HG02938 (cell line): ENCODE data around the gene TCIRG1.

Experiments
- ATAC-seq: cut with Tn5 transposase; IDR thresholded peaks from one replicate; pipeline ENCODE4 v1.9.1; 2021; ENCODE audit warnings: mild to moderate bottlenecking, moderate library complexity; ENCODE audit not compliant: unreplicated experiment

The TCIRG1 gene

GRCh38 chr11:68016904-68017817, 21.7 kb upstream of the TCIRG1 start:
- no peak for ATAC-seq

DNA sequence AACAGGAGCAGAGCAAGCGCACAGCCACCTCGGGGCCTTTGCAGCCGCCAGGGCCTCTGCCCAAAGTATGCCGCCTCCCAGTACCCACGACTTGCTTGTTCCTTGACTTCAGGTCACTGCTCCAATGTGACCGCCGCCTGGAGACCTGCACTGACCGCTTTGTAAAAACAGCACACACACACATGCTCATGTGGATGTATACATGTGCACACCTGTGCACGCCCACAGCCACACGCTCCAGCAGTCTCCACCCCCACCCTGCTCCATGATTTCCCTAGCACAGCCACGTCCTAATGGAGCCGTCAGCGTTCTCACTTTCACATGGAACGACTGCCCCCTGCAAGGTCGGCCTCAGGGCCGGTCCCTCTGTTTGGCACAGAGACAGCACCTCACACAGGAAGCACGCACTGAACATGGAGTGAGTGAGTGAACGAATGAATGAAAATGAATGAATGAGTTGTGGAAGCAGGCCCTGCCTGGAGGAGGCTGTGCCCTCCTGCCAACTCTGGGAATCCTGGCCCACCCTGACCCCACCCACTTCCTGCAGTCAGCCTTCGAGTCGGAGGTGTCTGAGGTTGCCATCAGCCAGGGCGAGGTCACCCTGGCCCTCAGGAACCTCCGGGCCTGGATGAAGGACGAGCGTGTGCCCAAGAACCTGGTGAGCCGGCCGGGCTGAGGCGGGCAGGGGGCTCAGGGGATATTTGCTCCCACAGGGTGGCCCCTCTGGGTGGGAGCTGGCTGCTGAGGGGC, 20.7 kb upstream of the TCIRG1 start:
- ATAC-seq, result no peak

GRCh38 chr11:68018730-68019190, 20.1 kb upstream of the TCIRG1 start:
- no peak for ATAC-seq

DNA sequence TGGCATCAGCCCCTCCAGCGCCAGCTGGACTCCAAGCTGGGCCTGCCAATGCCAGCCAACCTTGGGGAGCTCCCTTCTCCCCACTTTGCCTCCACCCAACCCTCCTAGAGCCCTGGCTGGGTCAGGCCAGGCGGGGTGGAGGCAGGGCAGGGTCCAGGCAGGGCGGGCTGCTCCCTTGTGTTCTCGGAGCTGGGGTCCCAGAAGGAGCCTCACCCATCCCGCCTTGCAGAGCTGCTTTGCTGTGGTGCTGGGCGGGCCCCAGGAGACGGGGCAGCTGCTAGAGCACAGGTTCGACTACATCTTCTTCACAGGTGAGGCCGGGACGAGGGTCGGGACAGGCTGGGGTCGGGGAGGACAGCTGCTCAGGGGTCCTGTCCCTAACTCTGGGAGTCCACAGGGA, 19.3 kb upstream of the TCIRG1 start:
- no peak for ATAC-seq

- no peak for ATAC-seq
These were observed 18.2 kb upstream of the TCIRG1 start for GRCh38 chr11:68020575-68020974.

- ATAC-seq, result no peak
These were observed 17.5 kb upstream of the TCIRG1 start for GRCh38 chr11:68021167-68021787.

- no peak for ATAC-seq
These were observed 16.3 kb upstream of the TCIRG1 start for GRCh38 chr11:68022531-68022930.

GRCh38 chr11:68024508-68024907, 14.3 kb upstream of the TCIRG1 start:
- ATAC-seq, result no peak

- ATAC-seq, result no peak
These were observed 13.8 kb upstream of the TCIRG1 start for GRCh38 chr11:68025047-68025446.

DNA sequence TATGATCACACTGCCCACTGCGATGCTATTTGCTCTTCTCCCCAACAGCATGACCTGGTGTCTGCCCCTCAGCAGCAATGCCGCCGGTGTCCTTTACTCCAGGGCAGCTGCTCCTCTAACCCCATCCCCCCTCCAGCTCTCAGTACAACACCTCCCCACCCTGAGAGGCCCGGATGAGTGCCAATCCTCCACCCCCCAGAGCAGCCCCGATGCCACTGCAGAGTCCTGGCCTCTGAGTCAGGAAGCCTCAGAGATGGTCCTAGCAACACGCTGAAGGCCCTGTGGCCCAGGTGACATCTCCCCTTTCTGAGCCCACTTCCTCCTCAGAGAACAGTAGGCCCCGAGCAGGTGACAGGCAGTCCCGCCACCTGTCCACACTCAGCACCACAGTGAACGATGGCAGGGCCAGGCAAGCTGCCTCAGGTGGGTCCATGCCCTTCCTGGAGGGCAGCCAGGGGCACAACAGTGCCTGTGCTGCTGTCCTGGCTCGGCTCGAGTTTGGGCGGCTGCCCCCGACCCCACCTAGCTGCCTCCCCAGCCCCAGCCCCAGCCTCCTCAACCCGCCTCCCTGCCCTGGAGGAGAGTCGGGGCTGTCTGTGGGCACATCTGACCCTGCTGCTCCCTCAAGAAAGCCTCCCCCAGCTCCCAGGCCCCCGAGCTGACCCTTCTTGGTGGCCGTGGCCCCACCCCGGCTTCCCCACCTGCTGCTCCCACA, 12.3 kb upstream of the TCIRG1 start:
- no peak for ATAC-seq

DNA sequence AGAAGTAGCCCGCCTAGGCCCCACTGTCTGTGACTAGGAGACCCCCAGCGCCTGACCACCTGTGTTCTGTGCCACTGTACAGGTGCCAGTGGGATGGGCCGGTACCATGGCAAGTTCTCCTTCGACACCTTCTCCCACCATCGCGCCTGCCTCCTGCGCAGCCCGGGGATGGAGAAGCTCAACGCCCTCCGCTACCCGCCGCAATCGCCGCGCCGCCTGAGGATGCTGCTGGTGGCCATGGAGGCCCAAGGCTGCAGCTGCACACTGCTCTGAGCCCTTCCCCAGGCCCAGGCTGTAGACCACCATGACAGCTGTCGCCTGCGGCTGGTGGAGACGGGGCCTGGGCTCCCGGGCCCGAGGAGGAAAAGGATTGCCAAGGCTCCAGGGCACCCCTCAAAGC, 11.2 kb upstream of the TCIRG1 start:
- no peak for ATAC-seq

DNA sequence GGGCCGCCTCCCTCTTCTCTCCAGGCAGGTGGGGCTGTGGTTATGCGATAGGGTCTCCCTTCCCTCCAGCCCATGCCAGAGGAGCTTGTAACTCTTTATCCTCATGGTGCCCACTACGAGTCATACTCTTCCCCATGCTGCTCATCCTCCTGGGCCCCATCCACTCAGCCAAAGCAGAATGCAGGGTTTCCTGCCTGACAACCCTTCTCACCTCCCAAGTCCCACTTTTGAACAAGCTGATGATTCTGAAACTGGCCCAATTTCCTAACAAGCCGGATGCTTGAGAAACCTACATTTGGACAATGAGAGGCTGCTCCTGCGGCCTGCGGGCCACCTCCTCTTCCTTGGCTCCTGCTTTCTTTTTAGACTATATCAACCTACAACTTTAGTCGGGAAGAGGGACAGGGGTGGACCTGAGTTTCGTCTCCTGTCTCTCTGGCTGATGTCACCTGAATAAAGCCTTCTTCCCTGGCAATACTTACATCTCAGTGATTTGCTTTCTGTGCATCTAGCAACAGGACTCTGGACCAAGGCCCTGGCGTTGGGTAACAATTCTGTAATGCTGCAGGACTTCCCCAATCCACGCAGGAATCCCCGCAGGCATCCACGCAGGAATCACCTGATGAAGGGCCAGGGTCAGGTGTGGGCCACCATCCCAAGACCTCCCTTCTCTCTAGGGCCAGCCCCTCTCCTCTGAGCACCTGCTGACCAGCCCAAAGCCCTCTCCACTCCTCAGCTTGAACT, 9.9 kb upstream of the TCIRG1 start:
- ATAC-seq, result no peak

GRCh38 chr11:68030318-68031143, 8.3 kb upstream of the TCIRG1 start, which contains the start of gene NDUFS8:
TSS of gene NDUFS8 (plus strand) at chr11:68030681. CDS start at chr11:68032152, 1,471 bp downstream.
- ATAC-seq, result peak; percentile 91

DNA sequence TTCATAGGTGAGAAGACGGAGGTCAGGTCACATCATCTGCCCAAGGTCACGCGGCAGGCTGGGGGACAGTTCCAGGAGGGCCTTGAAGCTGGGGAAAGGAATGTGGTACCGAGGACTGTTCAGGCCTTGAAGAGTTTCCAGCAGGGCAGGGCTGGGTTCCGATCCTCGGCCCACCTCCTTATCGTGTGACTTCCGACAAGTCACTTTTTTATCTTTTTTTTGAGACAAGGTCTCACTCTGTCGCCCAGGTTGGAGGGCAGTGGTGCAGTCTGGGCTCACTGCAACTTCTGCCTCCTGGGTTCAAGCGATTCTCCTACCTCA, 7.7 kb upstream of the TCIRG1 start:
- ATAC-seq, result no peak

GRCh38 chr11:68032003-68032402, 6.8 kb upstream of the TCIRG1 start:
- ATAC-seq, result no peak

DNA sequence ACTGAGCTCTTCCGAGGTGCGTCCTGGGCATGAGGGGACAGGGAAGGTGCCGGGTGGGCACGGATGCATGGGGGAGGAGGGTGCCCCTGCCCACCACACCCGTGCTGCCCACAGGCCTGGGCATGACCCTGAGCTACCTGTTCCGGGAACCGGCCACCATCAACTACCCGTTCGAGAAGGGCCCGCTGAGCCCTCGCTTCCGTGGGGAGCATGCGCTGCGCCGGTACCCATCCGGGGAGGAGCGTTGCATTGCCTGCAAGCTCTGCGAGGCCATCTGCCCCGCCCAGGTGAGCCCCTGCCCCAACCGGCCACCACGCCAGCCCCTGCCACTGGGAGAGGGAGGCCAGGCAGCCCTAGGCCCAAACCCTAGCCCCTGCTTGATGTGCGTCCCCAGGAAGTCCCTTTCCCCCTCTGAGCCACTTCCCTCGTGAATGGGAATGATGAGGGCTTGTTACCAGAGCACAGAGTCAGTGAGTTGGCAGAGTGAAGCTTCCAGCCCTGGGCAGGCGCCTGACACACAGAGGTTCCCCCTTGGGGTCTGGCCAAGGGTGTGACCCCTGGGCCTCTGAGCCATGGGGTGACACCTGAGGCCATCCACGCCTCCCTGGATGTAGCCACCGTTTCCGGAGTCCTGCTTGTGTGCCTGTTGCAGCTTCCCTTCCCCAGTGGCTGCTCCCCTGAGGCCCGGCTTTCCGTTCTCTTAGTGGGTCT, 5.7 kb upstream of the TCIRG1 start:
- ATAC-seq, result no peak

- no peak for ATAC-seq
These were observed 5.1 kb upstream of the TCIRG1 start for GRCh38 chr11:68033708-68034045.

GRCh38 chr11:68035266-68035876, 3.5 kb upstream of the TCIRG1 start:
- ATAC-seq, result no peak
